A549 (cell line): ENCODE data around the gene PEPD. TPM values are rescaled to one million over a fixed set of nuclear protein-coding genes. Genes with fewer than 3 reads are reported as not detected.

Experiments used
- ATAC-seq, 2 experiments: fragments of 200-7000 bp in 1 of 2; fragments of >200 bp in 1 of 2; cut with Nextera tagmentation in 1 of 2; cut with Tn5 transposase in 1 of 2; 3 replicates each; pipeline versions ENCODE4 v1.8.0 to v1.9.1; 2018 to 2020; ENCODE audit warnings: mild to moderate bottlenecking in 1 of 2, moderate library complexity in 1 of 2
- CTCF ChIA-PET: fragments of 300-600 bp; sonication (Branson Sonifier 250); formaldehyde crosslinking; extraction: SDS; loops from one replicate; lab custom pipeline; 2021; ENCODE audit warnings: antibody characterized with exemption, inconsistent platforms; lab: Yijun Ruan, JAX
- POLR2A ChIA-PET: fragments of 350-600 bp; formaldehyde crosslinking; extraction: SDS; loops from one replicate; lab custom pipeline; 2021; ENCODE audit warnings: antibody characterized with exemption, inconsistent platforms; lab: Yijun Ruan, JAX
- DNase-seq, 2 experiments: peaks; one replicate each; pipeline versions ENCODE4 v3.0.0 to v3.0.0-alpha.2; 2011 to 2016; ENCODE audit warnings: low read depth in 1 of 2, low spot score in 1 of 2
- FAIRE-seq: peaks from 2 replicates; lab custom pipeline; 2011; peaks lifted over from hg19 to GRCh38; lab: Jason Lieb, UNC
- H3K27ac ChIP-seq, 2 experiments: fragments of >200 bp; sonication (Bioruptor Twin); formaldehyde crosslinking; 3 replicates each; pipeline ENCODE4 v1.5.1; 2016 to 2017
- H3K4me1 ChIP-seq: fragments of >200 bp; sonication (Bioruptor Twin); formaldehyde crosslinking; 3 replicates; pipeline ENCODE4 v1.6.1; 2016
- H3K4me2 ChIP-seq: fragments of >200 bp; sonication (Bioruptor Twin); formaldehyde crosslinking; 3 replicates; pipeline ENCODE4 v1.6.1; 2016
- H3K4me3 ChIP-seq: fragments of >200 bp; sonication (Bioruptor Twin); formaldehyde crosslinking; 3 replicates; pipeline ENCODE4 v1.5.1; 2016
- H3K9me3 ChIP-seq: fragments of >200 bp; sonication (Bioruptor Twin); formaldehyde crosslinking; 3 replicates; pipeline ENCODE4 v1.6.1; 2016
- BHLHE40 ChIP-seq: IDR thresholded peaks from 2 replicates; pipeline ENCODE4 v1.6.1; 2012; ENCODE audit warnings: low read depth, low read length, inconsistent platforms
- EHF ChIP-seq: fragments of 250-450 bp; sonication (Bioruptor Pico); IDR thresholded peaks from 2 replicates; pipeline ENCODE4 v1.5.0; 2020; ENCODE audit warnings: mild to moderate bottlenecking
- EHMT2 ChIP-seq: fragments of 200-600 bp; sonication (generic); IDR thresholded peaks from 2 replicates; pipeline ENCODE4 v1.6.1; 2016; ENCODE audit warnings: antibody characterized with exemption, low read depth, mild to moderate bottlenecking, moderate library complexity
- ESRRA ChIP-seq: fragments of 150-350 bp; IDR thresholded peaks from 2 replicates; pipeline ENCODE4 v1.6.1; 2014; ENCODE audit warnings: mild to moderate bottlenecking, low read length, borderline replicate concordance
- FOSL2 ChIP-seq, 2 experiments: fragments of 450-650 bp in 1 of 2; fragments of >200 bp in 1 of 2; sonication (Bioruptor Twin) in 1 of 2; formaldehyde crosslinking; IDR thresholded peaks; 2 replicates each; pipeline versions ENCODE4 v1.5.0 to v1.6.1; 2016 to 2020; ENCODE audit warnings: mild to moderate bottlenecking in 1 of 2, moderate library complexity in 1 of 2
- GATA3 ChIP-seq: IDR thresholded peaks from 2 replicates; pipeline ENCODE4 v1.6.1; 2012; ENCODE audit warnings: borderline replicate concordance
- HEYL ChIP-seq: fragments of 250-450 bp; sonication (Bioruptor Pico); IDR thresholded peaks from 2 replicates; pipeline ENCODE4 v1.8.0; 2021; ENCODE audit warnings: mild to moderate bottlenecking, moderate library complexity
- HOXB13 ChIP-seq: fragments of 250-450 bp; sonication (Bioruptor Pico); IDR thresholded peaks from 2 replicates; pipeline ENCODE4 v1.5.0; 2020; ENCODE audit warnings: low read depth, mild to moderate bottlenecking, moderate library complexity
- MYC ChIP-seq: IDR thresholded peaks from 2 replicates; pipeline ENCODE4 v1.6.1; 2012; ENCODE audit warnings: mild to moderate bottlenecking, inconsistent platforms, low read length, improper control_type of control experiment, borderline replicate concordance
- RNF2 ChIP-seq: fragments of 200-600 bp; sonication (generic); IDR thresholded peaks from 2 replicates; pipeline ENCODE4 v1.6.1; 2016; ENCODE audit warnings: low read depth, mild to moderate bottlenecking, antibody characterized with exemption, moderate library complexity, borderline replicate concordance
- SMC3 ChIP-seq: fragments of >200 bp; sonication (Bioruptor Twin); formaldehyde crosslinking; IDR thresholded peaks from 3 replicates; pipeline ENCODE4 v1.6.1; 2018; ENCODE audit warnings: inconsistent platforms
- SREBF2 ChIP-seq: fragments of 450-650 bp; IDR thresholded peaks from 2 replicates; pipeline ENCODE4 v1.6.1; 2014; ENCODE audit warnings: mild to moderate bottlenecking, moderate library complexity
- TFCP2L1 ChIP-seq: fragments of 250-450 bp; sonication (Bioruptor Pico); IDR thresholded peaks from 2 replicates; pipeline ENCODE4 v1.5.0; 2021; ENCODE audit warnings: mild to moderate bottlenecking
- TP53 ChIP-seq: fragments of 250-450 bp; sonication (Bioruptor Pico); IDR thresholded peaks from 2 replicates; pipeline ENCODE4 v1.5.0; 2021; ENCODE audit warnings: mild to moderate bottlenecking, moderate library complexity
- ZNF302 ChIP-seq: fragments of 250-450 bp; sonication (Bioruptor Pico); IDR thresholded peaks from 2 replicates; pipeline ENCODE4 v1.9.0; 2021; ENCODE audit warnings: inconsistent platforms, mild to moderate bottlenecking, moderate library complexity
- WGBS: methylation state at CpG from one replicate; pipeline ENCODE4 v1.1.6; 2017; ENCODE audit errors: missing lambda C conversion rate; 5-methylcytosine and 5-hydroxymethylcytosine counted together
- polyA plus RNA-seq, 4 experiments: library from polyadenylated mRNA; depleted of rRNA in 3 of 4; stranded (reverse); fragments of >200 nt; fragmentation: RNase III in 1 of 4; extraction: RNeasy Plus Mini Kit Qiagen cat#74134 plus additional on column Dnase treatment in 1 of 4; gene quantifications; 2 replicates in 3 of 4; 3 replicates in 1 of 4; pipeline ENCODE4 v1.2.3, GENCODE V29; 2011 to 2017
- TF ChIP-seq, protein P1 (sequence below): fragments of >200 bp; sonication (Bioruptor Twin); formaldehyde crosslinking; IDR thresholded peaks from 3 replicates; pipeline ENCODE4 v1.6.1; 2016
- TF ChIP-seq, protein P2 (sequence below): IDR thresholded peaks from 2 replicates; pipeline ENCODE4 v1.6.1; 2012
- TF ChIP-seq, protein P3 (sequence below): fragments of >200 bp; sonication (Bioruptor Twin); formaldehyde crosslinking; IDR thresholded peaks from 3 replicates; pipeline ENCODE4 v1.5.1; 2016
- TF ChIP-seq, protein P4 (sequence below): IDR thresholded peaks from 2 replicates; pipeline ENCODE4 v1.6.1; 2012
- TF ChIP-seq, protein P5 (sequence below): fragments of >200 bp; sonication (Bioruptor Twin); formaldehyde crosslinking; IDR thresholded peaks from 2 replicates; pipeline ENCODE4 v1.6.1; 2016
- TF ChIP-seq, protein P6 (sequence below): fragments of 450-650 bp; IDR thresholded peaks from 2 replicates; pipeline ENCODE4 v1.6.1; 2014; ENCODE audit warnings: antibody characterized with exemption
- TF ChIP-seq, protein P7 (sequence below): fragments of 250-450 bp; sonication (Bioruptor Pico); IDR thresholded peaks from 2 replicates; pipeline ENCODE4 v1.5.0; 2020; ENCODE audit warnings: low read depth, mild to moderate bottlenecking, moderate library complexity

The PEPD gene
- polyA plus RNA-seq, 2 of the 4 experiments (the other 2 are of a cell fraction): 85.5 to 100 TPM

DNA sequence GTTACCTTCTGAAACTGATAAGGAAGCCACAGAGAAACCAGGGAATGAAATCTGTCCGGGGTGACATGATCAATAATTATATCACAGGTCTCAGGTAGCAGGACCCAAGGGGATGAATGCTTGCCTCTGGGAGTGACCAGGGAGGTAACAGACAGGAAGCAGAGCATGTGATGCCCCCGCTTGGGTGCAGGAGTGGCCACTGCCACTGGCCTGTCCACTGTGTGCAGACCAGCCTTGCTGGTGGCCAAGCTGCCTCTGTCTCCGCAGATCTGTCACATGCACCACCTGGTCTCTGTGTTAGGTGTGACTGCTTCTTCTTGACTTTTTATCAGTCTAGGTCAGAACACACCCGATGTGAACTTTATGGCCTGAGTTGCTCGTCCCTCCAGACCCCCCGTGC is 71.8 kb downstream of the PEPD start:
- FAIRE-seq (no peak), DNase-seq (no peak), ATAC-seq (no peak)
- no peaks in the 10 kb centered on the region for H3K4me1 ChIP-seq
- WGBS: 55% methylated on average over 6 of the region's 6 CpGs
- no peaks in the 10 kb centered on the region for H3K9me3 ChIP-seq
- TF ChIP-seq, protein P1, sequence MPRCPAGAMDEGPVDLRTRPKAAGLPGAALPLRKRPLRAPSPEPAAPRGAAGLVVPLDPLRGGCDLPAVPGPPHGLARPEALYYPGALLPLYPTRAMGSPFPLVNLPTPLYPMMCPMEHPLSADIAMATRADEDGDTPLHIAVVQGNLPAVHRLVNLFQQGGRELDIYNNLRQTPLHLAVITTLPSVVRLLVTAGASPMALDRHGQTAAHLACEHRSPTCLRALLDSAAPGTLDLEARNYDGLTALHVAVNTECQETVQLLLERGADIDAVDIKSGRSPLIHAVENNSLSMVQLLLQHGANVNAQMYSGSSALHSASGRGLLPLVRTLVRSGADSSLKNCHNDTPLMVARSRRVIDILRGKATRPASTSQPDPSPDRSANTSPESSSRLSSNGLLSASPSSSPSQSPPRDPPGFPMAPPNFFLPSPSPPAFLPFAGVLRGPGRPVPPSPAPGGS: no peak
- TF ChIP-seq SMC3 (no peak), MYC (no peak), SREBF2 (no peak)
- H3K27ac ChIP-seq: no peak overlapping the region
- H3K4me3 ChIP-seq: no peak overlapping the region
- ChIA-PET CTCF (interaction anchor here (1.0 to 5.8 kb wide), 4 partner anchors 13 to 322 kb away, joined by 3 to 34 read pairs (median 8); no protein-coding TSS in a partner anchor), POLR2A (no interaction called here)
- no peak overlapping the region for H3K4me2 ChIP-seq

DNA sequence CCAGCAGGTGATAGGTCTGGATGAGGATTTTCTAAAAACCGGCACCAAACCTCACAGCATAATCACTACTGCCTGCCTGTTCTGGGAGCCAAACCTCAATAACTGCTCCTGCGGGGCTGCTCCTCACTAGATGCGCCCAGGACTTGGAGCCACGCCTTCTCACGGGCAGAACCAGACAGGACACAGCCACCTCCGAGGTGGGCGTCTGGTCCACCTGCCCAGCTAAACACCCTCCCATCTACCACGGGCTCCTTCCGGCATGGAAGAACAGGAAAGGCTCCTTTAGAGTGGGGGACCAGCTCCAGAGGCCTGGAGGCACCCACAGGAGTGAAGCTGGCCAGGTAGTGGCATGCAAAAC is 73.5 kb downstream of the PEPD start:
- Histone ChIP-seq H3K27ac (no peak overlapping the region), H3K9me3 (no peaks in the 10 kb centered on the region), H3K4me1 (no peaks in the 10 kb centered on the region), H3K4me2 (no peak overlapping the region), H3K4me3 (no peak overlapping the region)
- TF ChIP-seq RNF2: no peak
- TF ChIP-seq, protein P2, sequence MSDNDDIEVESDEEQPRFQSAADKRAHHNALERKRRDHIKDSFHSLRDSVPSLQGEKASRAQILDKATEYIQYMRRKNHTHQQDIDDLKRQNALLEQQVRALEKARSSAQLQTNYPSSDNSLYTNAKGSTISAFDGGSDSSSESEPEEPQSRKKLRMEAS: no peak
- no peak for TF ChIP-seq ESRRA
- TF ChIP-seq, protein P3, sequence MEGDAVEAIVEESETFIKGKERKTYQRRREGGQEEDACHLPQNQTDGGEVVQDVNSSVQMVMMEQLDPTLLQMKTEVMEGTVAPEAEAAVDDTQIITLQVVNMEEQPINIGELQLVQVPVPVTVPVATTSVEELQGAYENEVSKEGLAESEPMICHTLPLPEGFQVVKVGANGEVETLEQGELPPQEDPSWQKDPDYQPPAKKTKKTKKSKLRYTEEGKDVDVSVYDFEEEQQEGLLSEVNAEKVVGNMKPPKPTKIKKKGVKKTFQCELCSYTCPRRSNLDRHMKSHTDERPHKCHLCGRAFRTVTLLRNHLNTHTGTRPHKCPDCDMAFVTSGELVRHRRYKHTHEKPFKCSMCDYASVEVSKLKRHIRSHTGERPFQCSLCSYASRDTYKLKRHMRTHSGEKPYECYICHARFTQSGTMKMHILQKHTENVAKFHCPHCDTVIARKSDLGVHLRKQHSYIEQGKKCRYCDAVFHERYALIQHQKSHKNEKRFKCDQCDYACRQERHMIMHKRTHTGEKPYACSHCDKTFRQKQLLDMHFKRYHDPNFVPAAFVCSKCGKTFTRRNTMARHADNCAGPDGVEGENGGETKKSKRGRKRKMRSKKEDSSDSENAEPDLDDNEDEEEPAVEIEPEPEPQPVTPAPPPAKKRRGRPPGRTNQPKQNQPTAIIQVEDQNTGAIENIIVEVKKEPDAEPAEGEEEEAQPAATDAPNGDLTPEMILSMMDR: no peak
- no peak for TF ChIP-seq FOSL2 (IDR thresholded peaks at IDR 0.05)
- TF ChIP-seq FOSL2 (CRISPR knock-in tag; IDR thresholded peaks at IDR 0.05): no peak
- no peak for TF ChIP-seq EHF (CRISPR knock-in tag)
- ATAC-seq: no peak
- POLR2A ChIA-PET: no interaction called here
- CTCF ChIA-PET: interaction anchor here (1.0 to 5.8 kb wide), 11 partner anchors 16 to 550 kb away, joined by 3 to 34 read pairs (median 5); no protein-coding TSS in a partner anchor
- no peak for DNase-seq
- FAIRE-seq: no peak
- 84% methylated on average over 9 of the region's 9 CpGs for WGBS

DNA sequence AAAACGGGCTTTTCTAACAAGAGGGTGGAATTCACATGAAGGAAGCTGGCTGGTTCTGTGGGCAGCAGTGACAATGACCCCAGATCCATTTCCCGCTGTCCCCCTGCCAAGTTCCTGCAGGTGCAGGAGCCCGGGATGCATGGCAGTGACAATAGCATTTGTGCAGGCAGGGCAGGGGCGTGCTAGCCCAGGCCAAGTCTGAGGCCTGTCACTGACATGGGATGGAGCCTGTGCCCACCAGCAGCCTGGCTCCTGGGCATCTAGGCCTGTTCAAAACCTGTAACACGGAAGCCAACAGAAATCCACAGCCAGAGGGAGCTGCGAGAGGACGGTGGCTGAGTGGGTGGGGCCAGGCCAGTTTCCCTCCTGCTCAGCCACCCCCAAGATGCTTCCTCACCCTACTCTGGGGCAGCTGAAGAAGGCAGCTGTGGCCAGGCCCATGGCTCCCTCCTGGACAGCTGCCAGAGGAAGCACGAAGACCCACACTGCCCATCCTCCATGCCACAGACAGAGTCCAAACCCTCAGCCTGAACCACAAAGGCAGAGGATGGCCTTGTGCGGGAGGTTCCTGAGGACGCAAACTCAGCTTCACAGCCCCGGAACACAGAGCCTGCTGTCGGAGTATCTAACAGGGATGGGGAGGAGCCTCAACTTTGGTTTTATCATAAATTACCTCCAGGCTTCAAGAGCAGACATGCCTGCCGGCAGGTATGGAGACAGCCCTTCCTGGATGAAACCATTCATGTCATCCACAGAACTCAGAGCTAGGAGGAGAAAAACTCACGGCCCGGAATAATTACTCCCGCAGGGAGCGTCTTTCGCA is 74.0 kb downstream of the PEPD start:
- ChIA-PET POLR2A (no interaction called here), CTCF (interaction anchor here (1.0 to 5.8 kb wide), 11 partner anchors 15 to 551 kb away, joined by 3 to 34 read pairs (median 5); no protein-coding TSS in a partner anchor)
- ATAC-seq: peak in 1 of 2 experiments; percentile 17; a peak in 1 of 6 replicates
- H3K4me3 ChIP-seq: no peak overlapping the region
- H3K4me1 ChIP-seq: no peaks in the 10 kb centered on the region
- no peak for TF ChIP-seq EHF (CRISPR knock-in tag)
- TF ChIP-seq GATA3: no peak
- TF ChIP-seq, protein P4, sequence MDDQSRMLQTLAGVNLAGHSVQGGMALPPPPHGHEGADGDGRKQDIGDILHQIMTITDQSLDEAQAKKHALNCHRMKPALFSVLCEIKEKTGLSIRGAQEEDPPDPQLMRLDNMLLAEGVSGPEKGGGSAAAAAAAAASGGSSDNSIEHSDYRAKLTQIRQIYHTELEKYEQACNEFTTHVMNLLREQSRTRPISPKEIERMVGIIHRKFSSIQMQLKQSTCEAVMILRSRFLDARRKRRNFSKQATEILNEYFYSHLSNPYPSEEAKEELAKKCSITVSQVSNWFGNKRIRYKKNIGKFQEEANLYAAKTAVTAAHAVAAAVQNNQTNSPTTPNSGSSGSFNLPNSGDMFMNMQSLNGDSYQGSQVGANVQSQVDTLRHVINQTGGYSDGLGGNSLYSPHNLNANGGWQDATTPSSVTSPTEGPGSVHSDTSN: no peak
- TF ChIP-seq EHMT2: no peak
- TF ChIP-seq, protein P5, sequence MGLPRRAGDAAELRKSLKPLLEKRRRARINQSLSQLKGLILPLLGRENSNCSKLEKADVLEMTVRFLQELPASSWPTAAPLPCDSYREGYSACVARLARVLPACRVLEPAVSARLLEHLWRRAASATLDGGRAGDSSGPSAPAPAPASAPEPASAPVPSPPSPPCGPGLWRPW: no peak
- TF ChIP-seq HOXB13 (CRISPR knock-in tag): no peak
- TF ChIP-seq TP53 (CRISPR knock-in tag): no peak
- TF ChIP-seq ZNF302 (CRISPR knock-in tag): no peak
- TF ChIP-seq, protein P6, sequence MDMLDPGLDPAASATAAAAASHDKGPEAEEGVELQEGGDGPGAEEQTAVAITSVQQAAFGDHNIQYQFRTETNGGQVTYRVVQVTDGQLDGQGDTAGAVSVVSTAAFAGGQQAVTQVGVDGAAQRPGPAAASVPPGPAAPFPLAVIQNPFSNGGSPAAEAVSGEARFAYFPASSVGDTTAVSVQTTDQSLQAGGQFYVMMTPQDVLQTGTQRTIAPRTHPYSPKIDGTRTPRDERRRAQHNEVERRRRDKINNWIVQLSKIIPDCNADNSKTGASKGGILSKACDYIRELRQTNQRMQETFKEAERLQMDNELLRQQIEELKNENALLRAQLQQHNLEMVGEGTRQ: no peak
- TF ChIP-seq, protein P7, sequence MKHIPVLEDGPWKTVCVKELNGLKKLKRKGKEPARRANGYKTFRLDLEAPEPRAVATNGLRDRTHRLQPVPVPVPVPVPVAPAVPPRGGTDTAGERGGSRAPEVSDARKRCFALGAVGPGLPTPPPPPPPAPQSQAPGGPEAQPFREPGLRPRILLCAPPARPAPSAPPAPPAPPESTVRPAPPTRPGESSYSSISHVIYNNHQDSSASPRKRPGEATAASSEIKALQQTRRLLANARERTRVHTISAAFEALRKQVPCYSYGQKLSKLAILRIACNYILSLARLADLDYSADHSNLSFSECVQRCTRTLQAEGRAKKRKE (CRISPR knock-in tag): no peak
- no peak for TF ChIP-seq BHLHE40
- no peak for TF ChIP-seq RNF2
- no peak for TF ChIP-seq HEYL (CRISPR knock-in tag)
- TF ChIP-seq TFCP2L1 (CRISPR knock-in tag): no peak
- no peak overlapping the region for H3K27ac ChIP-seq
- H3K4me2 ChIP-seq: no peak overlapping the region
- H3K9me3 ChIP-seq: no peaks in the 10 kb centered on the region
- DNase-seq: no peak
- 78% methylated on average over 18 of the region's 18 CpGs for WGBS
- no peak for FAIRE-seq
